H9 (cell line): ENCODE measurements around the gene KIRREL3. TPM values are rescaled to one million over a fixed set of nuclear protein-coding genes. Genes with fewer than 3 reads are reported as not detected.

Experiments
- DNase-seq: peaks from one replicate; pipeline ENCODE4 v3.0.0-alpha.2; 2017
- H2AFZ ChIP-seq: one replicate; pipeline ENCODE4 v1.6.1; 2013; ENCODE audit warnings: mild to moderate bottlenecking, low read length, control low read depth, moderate library complexity
- H2AK5ac ChIP-seq: 2 replicates; pipeline ENCODE4 v1.6.1; 2013; ENCODE audit warnings: low read length, control low read depth, mixed read lengths; ENCODE audit not compliant: insufficient read length
- H2BK120ac ChIP-seq: one replicate; pipeline ENCODE4 v1.6.1; 2013; ENCODE audit warnings: low read depth, mild to moderate bottlenecking, low read length, control low read depth, inconsistent platforms; ENCODE audit not compliant: poor library complexity, severe bottlenecking
- H2BK12ac ChIP-seq: 2 replicates; pipeline ENCODE4 v1.6.1; 2013; ENCODE audit warnings: low read length, control low read depth, mixed read lengths, low read depth; ENCODE audit not compliant: insufficient read length
- H2BK15ac ChIP-seq: 2 replicates; pipeline ENCODE4 v1.6.1; 2013; ENCODE audit warnings: low read depth, low read length, control low read depth
- H2BK20ac ChIP-seq: one replicate; pipeline ENCODE4 v1.6.1; 2013; ENCODE audit warnings: low read depth, mild to moderate bottlenecking, low read length, control low read depth, inconsistent platforms; ENCODE audit not compliant: poor library complexity, severe bottlenecking
- H2BK5ac ChIP-seq: 2 replicates; pipeline ENCODE4 v1.6.1; 2013; ENCODE audit warnings: low read length, control low read depth, mixed read lengths; ENCODE audit not compliant: insufficient read length
- H3K14ac ChIP-seq: 2 replicates; pipeline ENCODE4 v1.6.1; 2013; ENCODE audit warnings: low read length, control low read depth; ENCODE audit not compliant: insufficient read depth
- H3K18ac ChIP-seq: 2 replicates; pipeline ENCODE4 v1.6.1; 2013; ENCODE audit warnings: low read depth, mild to moderate bottlenecking, mixed read lengths, low read length, control low read depth; ENCODE audit not compliant: insufficient read length
- H3K23ac ChIP-seq: 2 replicates; pipeline ENCODE4 v1.6.1; 2013; ENCODE audit warnings: low read length, control low read depth, mixed read lengths, low read depth; ENCODE audit not compliant: insufficient read length
- H3K23me2 ChIP-seq: 2 replicates; pipeline ENCODE4 v1.6.1; 2013; ENCODE audit warnings: low read depth, mild to moderate bottlenecking, mixed read lengths, low read length, control low read depth; ENCODE audit not compliant: insufficient read length, poor library complexity, severe bottlenecking
- H3K27ac ChIP-seq: 2 replicates; pipeline ENCODE4 v1.5.1; 2013; ENCODE audit warnings: low read length, control low read depth, mixed read lengths, low read depth; ENCODE audit not compliant: insufficient read length
- H3K27me3 ChIP-seq: 2 replicates; pipeline ENCODE4 v1.6.1; 2013; ENCODE audit warnings: low read length, control low read depth, inconsistent platforms; ENCODE audit not compliant: insufficient read depth
- H3K4ac ChIP-seq: 2 replicates; pipeline ENCODE4 v1.6.1; 2013; ENCODE audit warnings: low read depth, mild to moderate bottlenecking, control low read depth, inconsistent platforms, low read length, moderate library complexity
- H3K4me1 ChIP-seq: 2 replicates; pipeline ENCODE4 v1.6.1; 2013; ENCODE audit warnings: low read length, control low read depth, inconsistent platforms; ENCODE audit not compliant: insufficient read depth
- H3K4me2 ChIP-seq: 2 replicates; pipeline ENCODE4 v1.6.1; 2013; ENCODE audit warnings: low read length, control low read depth, mixed read lengths; ENCODE audit not compliant: insufficient read length, insufficient read depth
- H3K56ac ChIP-seq: 2 replicates; pipeline ENCODE4 v1.6.1; 2013; ENCODE audit warnings: low read depth, mild to moderate bottlenecking, mixed read lengths, low read length, control low read depth; ENCODE audit not compliant: insufficient read length
- H3K79me1 ChIP-seq: 2 replicates; pipeline ENCODE4 v1.6.1; 2013; ENCODE audit warnings: low read depth, mild to moderate bottlenecking, moderate library complexity, low read length, control low read depth, inconsistent platforms; ENCODE audit not compliant: insufficient read depth, poor library complexity, severe bottlenecking
- H3K79me2 ChIP-seq: 2 replicates; pipeline ENCODE4 v1.6.1; 2013; ENCODE audit warnings: low read length, control low read depth, inconsistent platforms; ENCODE audit not compliant: insufficient read depth
- H3K9ac ChIP-seq: 2 replicates; pipeline ENCODE4 v1.6.1; 2013; ENCODE audit warnings: low read length, control low read depth, mixed read lengths; ENCODE audit not compliant: insufficient read length; ENCODE audit errors: extremely low read depth
- H3K9me3 ChIP-seq: one replicate; pipeline ENCODE4 v1.6.1; 2013; ENCODE audit warnings: low read depth, low read length, inconsistent platforms; ENCODE audit not compliant: control insufficient read depth
- H3T11ph ChIP-seq: one replicate; pipeline ENCODE4 v1.6.1; 2013; ENCODE audit warnings: mild to moderate bottlenecking, low read length, control low read depth, inconsistent platforms
- H4K20me1 ChIP-seq: one replicate; pipeline ENCODE4 v1.6.1; 2013; ENCODE audit not compliant: control insufficient read depth, insufficient read length, insufficient read depth
- H4K5ac ChIP-seq: 2 replicates; pipeline ENCODE4 v1.6.1; 2013; ENCODE audit warnings: low read depth, mild to moderate bottlenecking, mixed read lengths, low read length, control low read depth; ENCODE audit not compliant: insufficient read length
- H4K8ac ChIP-seq: replicated peaks from 2 replicates; pipeline ENCODE4 v1.6.1; 2013; ENCODE audit warnings: low read length, control low read depth, mixed read lengths, low read depth; ENCODE audit not compliant: insufficient read length
- H4K91ac ChIP-seq: 2 replicates; pipeline ENCODE4 v1.6.1; 2013; ENCODE audit warnings: low read depth, mild to moderate bottlenecking, moderate library complexity, mixed read lengths, low read length, control low read depth; ENCODE audit not compliant: insufficient read length
- H3K27ac Mint-ChIP-seq, 3 experiments: 2 replicates in 2 of 3; 3 replicates in 1 of 3; pipeline ENCODE4 v1.8.0; 2020 to 2021; ENCODE audit warnings: mixed read lengths in 3 of 3, mild to moderate bottlenecking in 1 of 3, moderate library complexity in 1 of 3
- H3K27me3 Mint-ChIP-seq: 2 replicates; pipeline ENCODE4 v1.8.0; 2021; ENCODE audit warnings: low read depth, mild to moderate bottlenecking, moderate library complexity, mixed read lengths
- H3K36me3 Mint-ChIP-seq, 3 experiments: 2 replicates in 2 of 3; 3 replicates in 1 of 3; pipeline ENCODE4 v1.8.0; 2020 to 2021; ENCODE audit warnings: low read depth in 3 of 3, mixed read lengths in 3 of 3; ENCODE audit not compliant: insufficient read depth in 1 of 3
- H3K4me1 Mint-ChIP-seq, 2 experiments: 2 replicates each; pipeline ENCODE4 v1.8.0; 2020; ENCODE audit warnings: mixed read lengths in 2 of 2
- H3K4me3 Mint-ChIP-seq, 2 experiments: 2 replicates in 1 of 2; 3 replicates in 1 of 2; pipeline ENCODE4 v1.8.0; 2020 to 2021; ENCODE audit warnings: mild to moderate bottlenecking in 2 of 2, mixed read lengths in 2 of 2, moderate library complexity in 1 of 2
- H3K9me3 Mint-ChIP-seq, 2 experiments: 2 replicates in 1 of 2; 3 replicates in 1 of 2; pipeline ENCODE4 v1.8.0; 2020; ENCODE audit warnings: mild to moderate bottlenecking in 2 of 2, mixed read lengths in 2 of 2, moderate library complexity in 1 of 2
- CTCF ChIP-seq: fragments of 200-600 bp; sonication (generic); conservative IDR thresholded peaks from 3 replicates; pipeline ENCODE4 v1.8.0; 2021; ENCODE audit warnings: antibody characterized with exemption, mild to moderate bottlenecking
- WGBS: extraction: QIAGEN DNeasy Blood & Tissue Kit; methylation state at CpG from one replicate; pipeline ENCODE4 v1.1.7; 2013; ENCODE audit warnings: missing lambda C conversion rate, low lambda C conversion rate, mixed read lengths; ENCODE audit not compliant: insufficient read length; ENCODE audit errors: extremely low coverage; 5-methylcytosine and 5-hydroxymethylcytosine counted together
- total RNA-seq: library from RNA; stranded (reverse); gene quantifications from 2 replicates; pipeline ENCODE4 v1.2.1, GENCODE V29; 2021

The KIRREL3 gene
- total RNA-seq, 1 experiment from 2014 or later, result 0.17 TPM

- H4K8ac ChIP-seq, result no peak overlapping the region
- H3K27me3 ChIP-seq, result no peaks in the 10 kb centered on the region
- no peak overlapping the region for H3K23ac ChIP-seq
- no peak overlapping the region for H3K18ac ChIP-seq
- H2BK12ac ChIP-seq, result no peak overlapping the region
- H3T11ph ChIP-seq, result no peak overlapping the region
- H3K4me1 ChIP-seq, result peaks cover 2% of the 10 kb centered on the region; the same call in 1 of the 2 replicates
- H2AK5ac ChIP-seq, result no peak overlapping the region
- H3K79me1 ChIP-seq, result no peaks in the 10 kb centered on the region
- no peak for DNase-seq
- Mint-ChIP-seq H3K9me3 (no peaks in the 10 kb centered on the region; a peak in 1 of 5 replicates), H3K4me3 (no peak overlapping the region), H3K36me3 (no peaks in the 10 kb centered on the region; a peak in 1 of 7 replicates), H3K27ac (no peak overlapping the region), H3K4me1 (peaks cover 22 to 30% of the 10 kb centered on the region in 2 experiments), H3K27me3 (no peaks in the 10 kb centered on the region)
- H4K5ac ChIP-seq, result no peak overlapping the region
- no peak for TF ChIP-seq CTCF
- H3K56ac ChIP-seq, result no peak overlapping the region
- no peak overlapping the region for H2AFZ ChIP-seq
- H2BK20ac ChIP-seq, result no peak overlapping the region
- no peaks in the 10 kb centered on the region for H3K9me3 ChIP-seq
- H4K20me1 ChIP-seq, result no peaks in the 10 kb centered on the region
- no peak overlapping the region for H3K14ac ChIP-seq
- no peak overlapping the region for H3K9ac ChIP-seq
- no peak overlapping the region for H2BK120ac ChIP-seq
- H3K4ac ChIP-seq, result no peak overlapping the region
- no peaks in the 10 kb centered on the region for H3K23me2 ChIP-seq
- H3K79me2 ChIP-seq, result no peaks in the 10 kb centered on the region; the same call in 1 of the 2 replicates
- no peak overlapping the region for H3K4me2 ChIP-seq
- WGBS, result no CpG with 5 or more reads among the region's 5 CpGs
- no peak overlapping the region for H2BK15ac ChIP-seq
- no peak overlapping the region for H2BK5ac ChIP-seq
- no peak overlapping the region for H4K91ac ChIP-seq
- H3K27ac ChIP-seq, result no peak overlapping the region
Observed at GRCh38 chr11:126390272-126390867, 610.2 kb downstream of the KIRREL3 start.
